SH-SY5Y (cell line): ENCODE results near the gene IFI16.

Experiments
- GATA2 ChIP-seq: IDR thresholded peaks from 2 replicates; pipeline ENCODE4 v1.6.1; 2011; ENCODE audit warnings: mild to moderate bottlenecking, low read depth, low read length
- GATA3 ChIP-seq: IDR thresholded peaks from 2 replicates; pipeline ENCODE4 v1.6.1; 2011; ENCODE audit warnings: low read depth, mild to moderate bottlenecking, low read length, moderate library complexity

- TF ChIP-seq GATA2 (no peak), GATA3 (no peak)
Observed at GRCh38 chr1:158999316-159000069, 10.2 kb upstream of the IFI16 start.
